Suprapubic skin (tissue), 3 donors: Measurements from ENCODE around the gene BDKRB2.

Experiments
- POLR2AphosphoS5 ChIP-seq, 3 donors: sonication (generic); formaldehyde crosslinking; IDR thresholded peaks; one replicate each; pipeline ENCODE4 v1.6.1; 2017; ENCODE audit warnings: antibody characterized with exemption in 3 of 3
- TF ChIP-seq, protein P1 (sequence below), 2 donors: fragments of 200-600 bp in 1 of 2; fragments of 450-650 bp in 1 of 2; sonication (generic) in 1 of 2; IDR thresholded peaks; one replicate each; pipeline ENCODE4 v1.5.1; 2016 to 2019; ENCODE audit warnings: antibody characterized with exemption in 2 of 2, mild to moderate bottlenecking in 1 of 2, moderate library complexity in 1 of 2

DNA sequence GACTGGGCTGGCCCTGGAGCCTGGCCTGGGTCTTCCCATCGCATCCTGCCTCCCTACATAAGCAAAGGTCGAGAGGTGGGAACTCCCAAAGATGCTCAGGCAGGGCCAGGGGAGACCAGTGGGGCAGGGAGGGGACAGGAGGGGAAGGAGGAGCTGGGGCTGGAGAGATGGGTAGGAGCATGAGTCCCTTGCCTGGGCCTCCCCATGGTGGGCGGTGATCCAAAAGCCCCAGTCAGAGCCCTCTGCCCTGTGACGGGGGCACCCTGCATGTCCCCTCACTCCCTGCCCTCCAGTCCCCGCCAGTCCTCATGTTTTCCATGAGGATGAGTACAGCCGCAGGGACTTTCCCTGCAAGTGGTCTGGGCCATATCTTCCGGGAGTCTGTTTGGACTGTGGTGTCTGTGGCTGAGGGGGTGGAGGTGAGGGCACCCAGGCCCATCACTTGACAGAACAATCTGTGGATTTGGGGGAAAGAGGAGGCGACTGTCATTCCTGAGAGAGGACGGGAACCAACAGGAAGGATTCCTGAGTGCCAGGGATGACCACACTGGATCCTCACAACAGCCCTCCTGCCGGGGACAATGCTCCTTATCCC, 9.3 kb downstream of the BDKRB2 start:
- TF ChIP-seq, protein P1, sequence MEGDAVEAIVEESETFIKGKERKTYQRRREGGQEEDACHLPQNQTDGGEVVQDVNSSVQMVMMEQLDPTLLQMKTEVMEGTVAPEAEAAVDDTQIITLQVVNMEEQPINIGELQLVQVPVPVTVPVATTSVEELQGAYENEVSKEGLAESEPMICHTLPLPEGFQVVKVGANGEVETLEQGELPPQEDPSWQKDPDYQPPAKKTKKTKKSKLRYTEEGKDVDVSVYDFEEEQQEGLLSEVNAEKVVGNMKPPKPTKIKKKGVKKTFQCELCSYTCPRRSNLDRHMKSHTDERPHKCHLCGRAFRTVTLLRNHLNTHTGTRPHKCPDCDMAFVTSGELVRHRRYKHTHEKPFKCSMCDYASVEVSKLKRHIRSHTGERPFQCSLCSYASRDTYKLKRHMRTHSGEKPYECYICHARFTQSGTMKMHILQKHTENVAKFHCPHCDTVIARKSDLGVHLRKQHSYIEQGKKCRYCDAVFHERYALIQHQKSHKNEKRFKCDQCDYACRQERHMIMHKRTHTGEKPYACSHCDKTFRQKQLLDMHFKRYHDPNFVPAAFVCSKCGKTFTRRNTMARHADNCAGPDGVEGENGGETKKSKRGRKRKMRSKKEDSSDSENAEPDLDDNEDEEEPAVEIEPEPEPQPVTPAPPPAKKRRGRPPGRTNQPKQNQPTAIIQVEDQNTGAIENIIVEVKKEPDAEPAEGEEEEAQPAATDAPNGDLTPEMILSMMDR (IDR thresholded peaks at IDR 0.05), result no peak
- no peak for TF ChIP-seq POLR2AphosphoS5 (IDR thresholded peaks at IDR 0.05)
